Neuronal stem cell (in vitro differentiated cells): ENCODE measurements around the gene ATP5MG.
A peak's percentile ranks its signal among the peaks of the same experiment; 100 is the strongest.
"Not testable (repeated sequence)": the region's sequence is repeated elsewhere in the genome, so short reads cannot be mapped to it uniquely, and the experiment has no call there.

Source experiments
- DNase-seq: peaks from one replicate; pipeline ENCODE4 v3.0.0-alpha.2; 2013; ENCODE audit warnings: low spot score
- H2AFZ ChIP-seq: one replicate; pipeline ENCODE4 v1.6.1; 2013; ENCODE audit warnings: mild to moderate bottlenecking, low read length, inconsistent platforms
- H2AK5ac ChIP-seq: 2 replicates; pipeline ENCODE4 v1.6.1; 2013; ENCODE audit warnings: low read depth, mild to moderate bottlenecking, inconsistent platforms, low read length, moderate library complexity, mixed read lengths
- H2BK120ac ChIP-seq: 2 replicates; pipeline ENCODE4 v1.6.1; 2013; ENCODE audit warnings: low read depth, mild to moderate bottlenecking, inconsistent platforms, low read length, moderate library complexity, mixed read lengths
- H2BK12ac ChIP-seq: one replicate; pipeline ENCODE4 v1.6.1; 2013; ENCODE audit warnings: low read length, inconsistent platforms
- H2BK15ac ChIP-seq: 2 replicates; pipeline ENCODE4 v1.6.1; 2013; ENCODE audit warnings: mild to moderate bottlenecking, low read length, inconsistent platforms, mixed read lengths
- H2BK5ac ChIP-seq: one replicate; pipeline ENCODE4 v1.6.1; 2013; ENCODE audit warnings: inconsistent platforms, mild to moderate bottlenecking, low read length, moderate library complexity
- H3K14ac ChIP-seq: one replicate; pipeline ENCODE4 v1.6.1; 2013; ENCODE audit warnings: low read length, inconsistent platforms
- H3K18ac ChIP-seq: 2 replicates; pipeline ENCODE4 v1.6.1; 2013; ENCODE audit warnings: low read length, inconsistent platforms
- H3K23ac ChIP-seq: 2 replicates; pipeline ENCODE4 v1.6.1; 2013; ENCODE audit warnings: low read depth, mild to moderate bottlenecking, mixed read lengths, low read length, inconsistent platforms; ENCODE audit not compliant: poor library complexity
- H3K27ac ChIP-seq: replicated peaks from 3 replicates; pipeline ENCODE4 v1.5.1; 2013; ENCODE audit warnings: low read length, inconsistent platforms
- H3K27me3 ChIP-seq, 3 experiments: 2 replicates each; pipeline ENCODE4 v1.6.1; 2013; ENCODE audit warnings: low read length in 3 of 3, mild to moderate bottlenecking in 2 of 3, inconsistent platforms in 1 of 3, low read depth in 1 of 3, mixed read lengths in 1 of 3, moderate library complexity in 1 of 3; ENCODE audit not compliant: control insufficient read depth in 3 of 3, insufficient read depth in 3 of 3
- H3K36me3 ChIP-seq, 2 donors: replicated peaks in 1 of 2; 2 replicates each; pipeline ENCODE4 v1.6.1; 2013; ENCODE audit warnings: low read length in 2 of 2; ENCODE audit not compliant: control insufficient read depth in 2 of 2, insufficient read depth in 2 of 2
- H3K4ac ChIP-seq: 2 replicates; pipeline ENCODE4 v1.6.1; 2013; ENCODE audit warnings: inconsistent platforms, mild to moderate bottlenecking, low read length, moderate library complexity
- H3K4me1 ChIP-seq, 2 donors: 1 replicate in 1 of 2; 2 replicates in 1 of 2; pipeline ENCODE4 v1.6.1; 2013; ENCODE audit warnings: low read length in 2 of 2, low read depth in 1 of 2; ENCODE audit not compliant: control insufficient read depth in 2 of 2, insufficient read depth in 1 of 2
- H3K4me2 ChIP-seq: one replicate; pipeline ENCODE4 v1.6.1; 2013; ENCODE audit warnings: mild to moderate bottlenecking, low read length, inconsistent platforms; ENCODE audit not compliant: insufficient read depth, poor library complexity, severe bottlenecking
- H3K4me3 ChIP-seq, 2 donors: 2 replicates each; pipeline ENCODE4 v1.5.1; 2013; ENCODE audit warnings: low read length in 2 of 2, mild to moderate bottlenecking in 2 of 2, inconsistent platforms in 1 of 2, moderate library complexity in 1 of 2
- H3K79me1 ChIP-seq: one replicate; pipeline ENCODE4 v1.6.1; 2013; ENCODE audit warnings: low read depth, mild to moderate bottlenecking, inconsistent platforms, low read length, moderate library complexity
- H3K9ac ChIP-seq: one replicate; pipeline ENCODE4 v1.6.1; 2013; ENCODE audit warnings: mild to moderate bottlenecking, low read depth, low read length, inconsistent platforms; ENCODE audit not compliant: poor library complexity
- H3K9me3 ChIP-seq, 2 donors: replicated peaks in 1 of 2; 2 replicates each; pipeline versions ENCODE3 to v1.6.1; 2013; ENCODE audit warnings: low read length in 2 of 2, mild to moderate bottlenecking in 2 of 2, inconsistent platforms in 1 of 2, low read depth in 1 of 2, mixed read lengths in 1 of 2, moderate library complexity in 1 of 2; ENCODE audit not compliant: control insufficient read depth in 2 of 2, insufficient read depth in 1 of 2
- H4K8ac ChIP-seq: one replicate; pipeline ENCODE4 v1.6.1; 2013; ENCODE audit warnings: low read depth, mild to moderate bottlenecking, inconsistent platforms, low read length, moderate library complexity
- H4K91ac ChIP-seq: one replicate; pipeline ENCODE4 v1.6.1; 2013; ENCODE audit warnings: low read length, low read depth, mild to moderate bottlenecking, inconsistent platforms; ENCODE audit not compliant: poor library complexity
- WGBS, 2 donors: extraction: QIAGEN DNeasy Blood & Tissue Kit; methylation state at CpG; one replicate each; pipeline ENCODE4 v1.1.7; 2013; ENCODE audit warnings: missing lambda C conversion rate in 2 of 2, mixed read lengths in 1 of 2; ENCODE audit not compliant: insufficient read length in 2 of 2, insufficient replicate concordance in 1 of 2; ENCODE audit errors: extremely low coverage in 2 of 2; 5-methylcytosine and 5-hydroxymethylcytosine counted together

Gene ATP5MG

GRCh38 chr11:118412921-118413320 is 11.5 kb downstream of the ATP5MG start:
- Histone ChIP-seq H3K9me3 (no peaks in the 10 kb centered on the region), H4K8ac (no peak overlapping the region), H2AK5ac (no peak overlapping the region), H2BK120ac (no peak overlapping the region), H3K9ac (no peak overlapping the region), H2BK15ac (no peak overlapping the region), H2BK5ac (no peak overlapping the region), H3K14ac (no peak overlapping the region), H2AFZ (no peak overlapping the region), H3K4me3 (no peak overlapping the region), H3K79me1 (no peaks in the 10 kb centered on the region), H4K91ac (no peak overlapping the region), H3K18ac (no peak overlapping the region), H3K4ac (no peak overlapping the region), H3K4me1 (peaks cover 0 to 2% of the 10 kb centered on the region in 2 donors), H3K4me2 (no peak overlapping the region), H3K27ac (no peak overlapping the region), H3K23ac (no peak overlapping the region), H3K27me3 (no peaks in the 10 kb centered on the region), H3K36me3 (peaks cover 0 to 47% of the 10 kb centered on the region in 2 donors), H2BK12ac (no peak overlapping the region)
- no CpG with 5 or more reads among the region's 1 CpG for WGBS, 2 donors
- no peak for DNase-seq

DNA sequence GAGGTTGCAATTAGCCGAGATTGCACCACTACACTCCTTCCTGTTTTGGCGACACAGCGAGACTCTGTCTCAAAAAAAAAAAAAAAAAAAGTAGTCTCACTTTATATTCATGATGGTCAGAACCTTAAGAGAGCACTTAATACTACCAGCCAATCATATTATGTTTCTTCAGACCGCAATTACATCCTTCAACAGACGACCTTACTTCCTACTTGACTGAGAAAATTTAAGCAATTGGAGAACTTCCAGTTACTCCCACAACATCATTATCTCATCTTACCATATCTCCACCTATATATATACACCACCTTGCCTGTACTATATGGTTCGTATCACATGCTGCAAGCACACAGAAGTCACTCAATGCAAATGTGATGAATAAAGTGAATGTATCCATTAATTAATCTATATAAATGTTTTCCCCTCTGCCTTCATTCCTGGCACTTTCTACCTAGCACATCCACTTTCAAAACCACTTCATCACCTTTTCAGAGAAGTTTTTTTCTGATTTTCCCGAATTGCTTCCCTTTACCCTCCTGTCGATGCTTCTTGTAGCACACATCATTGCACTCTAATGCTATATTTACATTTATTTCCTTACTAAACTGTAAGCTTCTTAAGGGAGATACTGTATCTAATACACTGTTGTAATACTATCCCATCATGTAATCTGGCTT is 13.8 kb downstream of the ATP5MG start:
- peaks cover 0 to 2% of the 10 kb centered on the region in 2 donors for H3K4me1 ChIP-seq
- H2BK15ac ChIP-seq = no peak overlapping the region
- H4K8ac ChIP-seq = no peak overlapping the region
- no peak overlapping the region for H2BK120ac ChIP-seq
- H3K27me3 ChIP-seq = no peaks in the 10 kb centered on the region
- no peak overlapping the region for H3K4ac ChIP-seq
- no peak overlapping the region for H4K91ac ChIP-seq
- H3K4me3 ChIP-seq = no peak overlapping the region
- no peaks in the 10 kb centered on the region for H3K79me1 ChIP-seq
- no peak overlapping the region for H3K4me2 ChIP-seq
- H2BK12ac ChIP-seq = no peak overlapping the region
- no peak overlapping the region for H3K23ac ChIP-seq
- DNase-seq = no peak
- H3K36me3 ChIP-seq = peaks cover 0 to 25% of the 10 kb centered on the region in 2 donors
- H3K18ac ChIP-seq = no peak overlapping the region
- no peaks in the 10 kb centered on the region for H3K9me3 ChIP-seq
- H2BK5ac ChIP-seq = no peak overlapping the region
- WGBS, 2 donors = no CpG with 5 or more reads among the region's 8 CpGs
- H3K9ac ChIP-seq = no peak overlapping the region
- no peak overlapping the region for H2AK5ac ChIP-seq
- H3K14ac ChIP-seq = no peak overlapping the region
- no peak overlapping the region for H3K27ac ChIP-seq
- no peak overlapping the region for H2AFZ ChIP-seq

DNA sequence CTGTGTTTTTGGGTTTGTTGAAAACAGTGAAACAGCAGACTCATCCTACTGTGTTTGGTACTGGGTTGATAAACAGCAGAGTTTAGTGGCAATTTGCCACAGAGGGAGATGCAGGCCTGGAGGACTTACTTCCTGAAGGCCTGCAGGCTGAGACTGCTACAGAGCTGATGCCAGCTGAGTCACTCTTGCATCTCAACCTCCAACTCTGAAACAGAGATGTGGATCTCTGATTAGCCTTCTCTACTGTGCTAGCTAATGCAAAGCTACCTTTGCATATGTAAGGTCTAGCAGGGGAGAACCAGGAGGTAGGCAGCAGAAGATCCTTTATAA is 14.3 kb downstream of the ATP5MG start:
- no peaks in the 10 kb centered on the region for H3K9me3 ChIP-seq
- H3K18ac ChIP-seq = no peak overlapping the region
- H2BK15ac ChIP-seq = no peak overlapping the region
- H3K79me1 ChIP-seq = no peaks in the 10 kb centered on the region
- peaks cover 0 to 2% of the 10 kb centered on the region in 2 donors for H3K4me1 ChIP-seq
- H3K36me3 ChIP-seq = peaks cover 0 to 20% of the 10 kb centered on the region in 2 donors
- no peak overlapping the region for H4K91ac ChIP-seq
- no peak overlapping the region for H3K4ac ChIP-seq
- no peak overlapping the region for H2AK5ac ChIP-seq
- H4K8ac ChIP-seq = no peak overlapping the region
- no peak overlapping the region for H2BK120ac ChIP-seq
- H3K23ac ChIP-seq = no peak overlapping the region
- no peak overlapping the region for H2BK5ac ChIP-seq
- no peak for DNase-seq
- H3K4me2 ChIP-seq = no peak overlapping the region
- H3K9ac ChIP-seq = no peak overlapping the region
- H2AFZ ChIP-seq = no peak overlapping the region
- H3K4me3 ChIP-seq = no peak overlapping the region
- H3K14ac ChIP-seq = no peak overlapping the region
- H3K27ac ChIP-seq = no peak overlapping the region
- H2BK12ac ChIP-seq = no peak overlapping the region
- H3K27me3 ChIP-seq = no peaks in the 10 kb centered on the region

DNA sequence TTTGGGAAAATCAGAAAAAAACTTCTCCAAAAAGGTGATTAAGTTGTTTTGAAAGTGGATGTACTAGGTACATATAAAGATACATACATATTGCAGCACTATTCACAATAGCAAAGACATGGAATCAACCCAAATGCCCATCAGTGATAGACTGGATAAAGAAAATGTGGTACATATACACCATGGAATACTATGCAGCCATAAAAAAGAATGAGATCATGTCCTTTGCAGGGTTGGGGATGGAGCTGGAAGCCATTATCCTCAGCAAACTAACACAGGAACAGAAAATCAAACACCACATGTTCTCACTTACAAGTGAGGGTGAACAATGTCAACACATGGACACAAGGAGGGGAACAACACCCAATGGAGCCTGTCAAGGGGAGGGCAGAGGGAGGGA is 15.5 kb downstream of the ATP5MG start:
- H2AK5ac ChIP-seq, H2BK120ac ChIP-seq, H3K4me3 ChIP-seq, H3K9me3 ChIP-seq, H3K27me3 ChIP-seq, H2AFZ ChIP-seq, H3K79me1 ChIP-seq, H3K18ac ChIP-seq, H2BK15ac ChIP-seq, H3K4me1 ChIP-seq, H3K23ac ChIP-seq, H2BK12ac ChIP-seq, H3K14ac ChIP-seq, DNase-seq, H2BK5ac ChIP-seq, H3K4ac ChIP-seq, H4K8ac ChIP-seq, H4K91ac ChIP-seq, H3K4me2 ChIP-seq, H3K27ac ChIP-seq: not testable (repeated sequence)
- peak overlapping the region; percentile 12 for H3K9ac ChIP-seq
- H3K36me3 ChIP-seq = peaks cover 0 to 14% of the 10 kb centered on the region in 2 donors
